HepG2 (cell line): ENCODE results near the gene JAGN1. TPM values are rescaled to one million over a fixed set of nuclear protein-coding genes. Genes with fewer than 3 reads are reported as not detected.

Source experiments
- ATM ChIP-seq: fragments of 450-650 bp; IDR thresholded peaks from 2 replicates; pipeline ENCODE4 v1.7.1; 2017; ENCODE audit warnings: mild to moderate bottlenecking, borderline replicate concordance
- CAMTA2 ChIP-seq: sonication (generic); formaldehyde crosslinking; IDR thresholded peaks from 2 replicates; pipeline ENCODE4 v1.4.0; 2020; ENCODE audit warnings: mild to moderate bottlenecking, missing genetic modification reagents, borderline replicate concordance
- CHD4 ChIP-seq: fragments of 200-600 bp; sonication (generic); IDR thresholded peaks from 2 replicates; pipeline ENCODE4 v1.7.0; 2017; ENCODE audit warnings: mild to moderate bottlenecking, low read length, borderline replicate concordance
- GZF1 ChIP-seq: sonication (generic); formaldehyde crosslinking; IDR thresholded peaks from 2 replicates; pipeline ENCODE4 v1.5.1; 2020; ENCODE audit warnings: mild to moderate bottlenecking, missing genetic modification reagents
- HIVEP1 ChIP-seq: sonication (generic); formaldehyde crosslinking; IDR thresholded peaks from 2 replicates; pipeline ENCODE4 v1.4.0; 2020; ENCODE audit warnings: mild to moderate bottlenecking, missing genetic modification reagents
- HOXD1 ChIP-seq: sonication (generic); formaldehyde crosslinking; IDR thresholded peaks from 2 replicates; pipeline ENCODE4 v1.5.0; 2020; ENCODE audit warnings: missing genetic modification reagents
- IRF2 ChIP-seq: IDR thresholded peaks from 2 replicates; pipeline ENCODE4 v1.6.1; 2018; ENCODE audit warnings: missing genetic modification reagents, missing compliant biosample characterization
- JUNB ChIP-seq: sonication (generic); formaldehyde crosslinking; IDR thresholded peaks from 2 replicates; pipeline ENCODE4 v1.8.0; 2022; ENCODE audit warnings: missing genetic modification reagents, mild to moderate bottlenecking, borderline replicate concordance
- MIER3 ChIP-seq: IDR thresholded peaks from 2 replicates; pipeline ENCODE4 v1.6.1; 2016; ENCODE audit warnings: missing compliant biosample characterization, borderline replicate concordance
- MTF2 ChIP-seq: sonication (generic); formaldehyde crosslinking; IDR thresholded peaks from 2 replicates; pipeline ENCODE4 v1.5.0; 2020; ENCODE audit warnings: missing genetic modification reagents, borderline replicate concordance
- MYNN ChIP-seq: sonication (generic); formaldehyde crosslinking; IDR thresholded peaks from 2 replicates; pipeline ENCODE4 v1.4.0; 2020; ENCODE audit warnings: mild to moderate bottlenecking, low read depth, missing genetic modification reagents
- NCOR1 ChIP-seq: fragments of 200-600 bp; sonication (generic); IDR thresholded peaks from 2 replicates; pipeline ENCODE4 v1.7.0; 2017; ENCODE audit warnings: antibody characterized with exemption, low read length, borderline replicate concordance
- NFATC3 ChIP-seq: sonication (generic); formaldehyde crosslinking; IDR thresholded peaks from 2 replicates; pipeline ENCODE4 v1.5.1; 2020; ENCODE audit warnings: mild to moderate bottlenecking, missing genetic modification reagents
- SRF ChIP-seq: IDR thresholded peaks from 2 replicates; pipeline ENCODE4 v1.6.1; 2011; ENCODE audit warnings: mild to moderate bottlenecking, low read depth, low read length, moderate library complexity
- TP53 ChIP-seq: sonication (generic); formaldehyde crosslinking; conservative IDR thresholded peaks from 2 replicates; pipeline ENCODE4 v1.4.0; 2020; ENCODE audit warnings: missing genetic modification reagents
- ZBTB1 ChIP-seq: sonication (generic); formaldehyde crosslinking; IDR thresholded peaks from 2 replicates; pipeline ENCODE4 v1.4.0; 2020; ENCODE audit warnings: missing genetic modification reagents, borderline replicate concordance
- ZNF143 ChIP-seq: sonication (generic); formaldehyde crosslinking; IDR thresholded peaks from 2 replicates; pipeline ENCODE4 v1.4.0; 2020; ENCODE audit warnings: missing genetic modification reagents
- ZNF44 ChIP-seq: sonication (generic); formaldehyde crosslinking; IDR thresholded peaks from 2 replicates; pipeline ENCODE4 v1.5.1; 2020; ENCODE audit warnings: mild to moderate bottlenecking, missing genetic modification reagents
- ZNF441 ChIP-seq: sonication (generic); formaldehyde crosslinking; IDR thresholded peaks from 2 replicates; pipeline ENCODE4 v1.7.0; 2021; ENCODE audit warnings: missing genetic modification reagents, borderline replicate concordance
- ZNF563 ChIP-seq: sonication (generic); formaldehyde crosslinking; IDR thresholded peaks from 2 replicates; pipeline ENCODE4 v1.8.0; 2022; ENCODE audit warnings: mild to moderate bottlenecking, moderate library complexity, missing genetic modification reagents
- ZNF607 ChIP-seq: sonication (generic); formaldehyde crosslinking; IDR thresholded peaks from 2 replicates; pipeline ENCODE4 v1.5.1; 2020; ENCODE audit warnings: missing genetic modification reagents, mild to moderate bottlenecking, borderline replicate concordance
- ZNF790 ChIP-seq: sonication (generic); formaldehyde crosslinking; IDR thresholded peaks from 2 replicates; pipeline ENCODE4 v1.8.0; 2022; ENCODE audit warnings: missing genetic modification reagents, mild to moderate bottlenecking, borderline replicate concordance
- ZSCAN22 ChIP-seq: sonication (generic); formaldehyde crosslinking; IDR thresholded peaks from 2 replicates; pipeline ENCODE4 v1.4.0; 2020; ENCODE audit warnings: mild to moderate bottlenecking, missing genetic modification reagents
- polyA plus RNA-seq, 8 experiments: library from polyadenylated mRNA; depleted of rRNA in 3 of 8; stranded (reverse) in 7 of 8; unstranded in 1 of 8; fragments of >200 nt; fragmentation: Illumina TruSeq in 4 of 8; extraction: Trizol in 4 of 8; gene quantifications; 2 replicates each; pipeline versions ENCODE4 v1.2.1 to v1.2.3, GENCODE V29; 2011 to 2016; ENCODE audit warnings: low read depth in 4 of 8, missing spikeins in 1 of 8, mixed read lengths in 1 of 8; ENCODE audit not compliant: insufficient read depth in 1 of 8
- total RNA-seq, 5 experiments: library from RNA; depleted of rRNA; stranded (reverse); fragments of >200 nt; fragmentation: Illumina TruSeq; extraction: Trizol; gene quantifications; 2 replicates each; pipeline ENCODE4 v1.2.3, GENCODE V29; 2016; ENCODE audit warnings: low read depth in 1 of 5
- TF ChIP-seq, protein P1 (sequence below): sonication (generic); formaldehyde crosslinking; IDR thresholded peaks from 2 replicates; pipeline ENCODE4 v1.4.0; 2020; ENCODE audit warnings: missing genetic modification reagents
- TF ChIP-seq, protein P2 (sequence below): sonication (generic); formaldehyde crosslinking; IDR thresholded peaks from 2 replicates; pipeline ENCODE4 v1.9.0; 2021; ENCODE audit warnings: missing genetic modification reagents, mild to moderate bottlenecking, borderline replicate concordance
- TF ChIP-seq, protein P3 (sequence below): sonication (generic); formaldehyde crosslinking; IDR thresholded peaks from 2 replicates; pipeline ENCODE4 v1.5.0; 2020; ENCODE audit warnings: missing genetic modification reagents
- TF ChIP-seq, protein P4 (sequence below): sonication (generic); formaldehyde crosslinking; IDR thresholded peaks from 2 replicates; pipeline ENCODE4 v1.4.0; 2020; ENCODE audit warnings: missing genetic modification reagents
- TF ChIP-seq, protein P5 (sequence below): sonication (generic); formaldehyde crosslinking; IDR thresholded peaks from 2 replicates; pipeline ENCODE4 v1.8.0; 2022; ENCODE audit warnings: low read depth, missing genetic modification reagents

The JAGN1 gene
- total and polyA plus RNA-seq, 2 of the 13 experiments (the other 11 are each of a cell fraction or from before 2014, with no cell fraction given) = 49.9 to 50.9 TPM

DNA sequence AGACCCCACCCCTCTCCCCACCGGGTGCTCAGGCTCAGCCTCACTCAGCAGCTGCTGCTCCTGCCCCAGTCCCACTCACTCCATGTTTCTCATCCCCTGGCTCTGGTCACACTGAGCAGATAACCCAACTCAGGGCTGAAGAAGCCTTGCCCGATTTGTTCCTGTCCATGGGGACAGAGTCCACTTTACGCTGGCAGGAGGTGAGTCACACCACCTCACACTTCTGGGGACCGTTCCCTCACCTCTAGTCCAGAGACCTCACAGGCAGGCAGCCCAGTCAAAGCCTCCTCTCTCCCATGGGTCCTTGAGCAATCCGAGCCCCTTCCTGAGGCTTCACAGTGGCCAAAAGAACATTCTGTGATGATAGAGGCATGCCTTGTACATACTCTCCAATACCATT, 11.7 kb upstream of the JAGN1 start (continued):
- TF ChIP-seq SRF (no peak), HOXD1 (CRISPR knock-in tag) (no peak), NCOR1 (no peak), CHD4 (no peak), MTF2 (CRISPR knock-in tag) (no peak), ZBTB1 (CRISPR knock-in tag) (no peak), ZNF607 (CRISPR knock-in tag) (no peak), JUNB (CRISPR knock-in tag) (peak; percentile 81), HIVEP1 (CRISPR knock-in tag) (no peak), ZNF790 (no peak), TP53 (CRISPR knock-in tag) (no peak), MIER3 (CRISPR knock-in tag) (peak; percentile 66; the same call in 1 of the 2 replicates), IRF2 (CRISPR knock-in tag) (0 out of 2 replicates have a peak, but pooled peaks have one; percentile 32), GZF1 (CRISPR knock-in tag) (no peak), ZSCAN22 (CRISPR knock-in tag) (no peak), ZNF441 (no peak), NFATC3 (CRISPR knock-in tag) (no peak), ZNF143 (CRISPR knock-in tag) (no peak), ZNF563 (no peak), CAMTA2 (CRISPR knock-in tag) (no peak), ZNF44 (CRISPR knock-in tag) (no peak), MYNN (CRISPR knock-in tag) (no peak), ATM (no peak)
- TF ChIP-seq, protein P1, sequence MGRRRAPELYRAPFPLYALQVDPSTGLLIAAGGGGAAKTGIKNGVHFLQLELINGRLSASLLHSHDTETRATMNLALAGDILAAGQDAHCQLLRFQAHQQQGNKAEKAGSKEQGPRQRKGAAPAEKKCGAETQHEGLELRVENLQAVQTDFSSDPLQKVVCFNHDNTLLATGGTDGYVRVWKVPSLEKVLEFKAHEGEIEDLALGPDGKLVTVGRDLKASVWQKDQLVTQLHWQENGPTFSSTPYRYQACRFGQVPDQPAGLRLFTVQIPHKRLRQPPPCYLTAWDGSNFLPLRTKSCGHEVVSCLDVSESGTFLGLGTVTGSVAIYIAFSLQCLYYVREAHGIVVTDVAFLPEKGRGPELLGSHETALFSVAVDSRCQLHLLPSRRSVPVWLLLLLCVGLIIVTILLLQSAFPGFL (CRISPR knock-in tag) = no peak
- TF ChIP-seq, protein P2, sequence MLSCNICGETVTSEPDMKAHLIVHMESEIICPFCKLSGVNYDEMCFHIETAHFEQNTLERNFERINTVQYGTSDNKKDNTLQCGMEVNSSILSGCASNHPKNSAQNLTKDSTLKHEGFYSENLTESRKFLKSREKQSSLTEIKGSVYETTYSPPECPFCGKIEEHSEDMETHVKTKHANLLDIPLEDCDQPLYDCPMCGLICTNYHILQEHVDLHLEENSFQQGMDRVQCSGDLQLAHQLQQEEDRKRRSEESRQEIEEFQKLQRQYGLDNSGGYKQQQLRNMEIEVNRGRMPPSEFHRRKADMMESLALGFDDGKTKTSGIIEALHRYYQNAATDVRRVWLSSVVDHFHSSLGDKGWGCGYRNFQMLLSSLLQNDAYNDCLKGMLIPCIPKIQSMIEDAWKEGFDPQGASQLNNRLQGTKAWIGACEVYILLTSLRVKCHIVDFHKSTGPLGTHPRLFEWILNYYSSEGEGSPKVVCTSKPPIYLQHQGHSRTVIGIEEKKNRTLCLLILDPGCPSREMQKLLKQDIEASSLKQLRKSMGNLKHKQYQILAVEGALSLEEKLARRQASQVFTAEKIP (CRISPR knock-in tag) = no peak
- TF ChIP-seq, protein P3, sequence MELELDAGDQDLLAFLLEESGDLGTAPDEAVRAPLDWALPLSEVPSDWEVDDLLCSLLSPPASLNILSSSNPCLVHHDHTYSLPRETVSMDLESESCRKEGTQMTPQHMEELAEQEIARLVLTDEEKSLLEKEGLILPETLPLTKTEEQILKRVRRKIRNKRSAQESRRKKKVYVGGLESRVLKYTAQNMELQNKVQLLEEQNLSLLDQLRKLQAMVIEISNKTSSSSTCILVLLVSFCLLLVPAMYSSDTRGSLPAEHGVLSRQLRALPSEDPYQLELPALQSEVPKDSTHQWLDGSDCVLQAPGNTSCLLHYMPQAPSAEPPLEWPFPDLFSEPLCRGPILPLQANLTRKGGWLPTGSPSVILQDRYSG (CRISPR knock-in tag) = no peak
- TF ChIP-seq, protein P4, sequence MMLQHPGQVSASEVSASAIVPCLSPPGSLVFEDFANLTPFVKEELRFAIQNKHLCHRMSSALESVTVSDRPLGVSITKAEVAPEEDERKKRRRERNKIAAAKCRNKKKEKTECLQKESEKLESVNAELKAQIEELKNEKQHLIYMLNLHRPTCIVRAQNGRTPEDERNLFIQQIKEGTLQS (CRISPR knock-in tag) = peak; percentile 82
- TF ChIP-seq, protein P5, sequence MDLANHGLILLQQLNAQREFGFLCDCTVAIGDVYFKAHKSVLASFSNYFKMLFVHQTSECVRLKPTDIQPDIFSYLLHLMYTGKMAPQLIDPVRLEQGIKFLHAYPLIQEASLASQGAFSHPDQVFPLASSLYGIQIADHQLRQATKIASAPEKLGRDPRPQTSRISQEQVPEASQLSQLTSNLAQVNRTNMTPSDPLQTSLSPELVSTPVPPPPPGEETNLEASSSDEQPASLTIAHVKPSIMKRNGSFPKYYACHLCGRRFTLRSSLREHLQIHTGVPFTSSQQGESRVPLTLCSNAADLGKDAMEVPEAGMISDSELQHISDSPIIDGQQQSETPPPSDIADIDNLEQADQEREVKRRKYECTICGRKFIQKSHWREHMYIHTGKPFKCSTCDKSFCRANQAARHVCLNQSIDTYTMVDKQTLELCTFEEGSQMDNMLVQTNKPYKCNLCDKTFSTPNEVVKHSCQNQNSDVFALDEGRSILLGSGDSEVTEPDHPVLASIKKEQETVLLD (CRISPR knock-in tag) = no peak
